Measurements from ENCODE around the gene KDM4C.

KDM4C gene

GRCh38 chr9:7088611-7089010 lies 330.8 kb downstream of the KDM4C start:
- no peak for TF ChIP-seq CTCF (conservative IDR thresholded peaks at IDR 0.05; ENCODE audit: control insufficient read depth, insufficient read depth, low read depth, low read length)
- H3K4me3 ChIP-seq (ENCODE audit: control insufficient read depth, low read depth, low read length): no peak overlapping the region
- no peak for DNase-seq (ENCODE audit: low read depth)

- no peak for DNase-seq (ENCODE audit: low read depth)
- no peak for TF ChIP-seq CTCF (conservative IDR thresholded peaks at IDR 0.05; ENCODE audit: control insufficient read depth, insufficient read depth, low read depth, low read length)
- H3K4me3 ChIP-seq (ENCODE audit: control insufficient read depth, low read depth, low read length): no peak overlapping the region
These were observed 331.8 kb downstream of the KDM4C start for GRCh38 chr9:7089406-7090193.

GRCh38 chr9:7093040-7093439 lies 335.3 kb downstream of the KDM4C start:
- DNase-seq (ENCODE audit: low read depth): no peak
- H3K4me3 ChIP-seq (ENCODE audit: control insufficient read depth, low read depth, low read length): no peak overlapping the region
- TF ChIP-seq CTCF (conservative IDR thresholded peaks at IDR 0.05; ENCODE audit: control insufficient read depth, insufficient read depth, low read depth, low read length): no peak

GRCh38 chr9:7094052-7094451 lies 336.3 kb downstream of the KDM4C start:
- DNase-seq (ENCODE audit: low read depth): peak; percentile 31
- H3K4me3 ChIP-seq (ENCODE audit: control insufficient read depth, low read depth, low read length): no peak overlapping the region
- peak; percentile 41 for TF ChIP-seq CTCF (conservative IDR thresholded peaks at IDR 0.05; ENCODE audit: control insufficient read depth, insufficient read depth, low read depth, low read length)

- no peak for DNase-seq (ENCODE audit: low read depth)
- no peak for TF ChIP-seq CTCF (conservative IDR thresholded peaks at IDR 0.05; ENCODE audit: control insufficient read depth, insufficient read depth, low read depth, low read length)
- no peak overlapping the region for H3K4me3 ChIP-seq (ENCODE audit: control insufficient read depth, low read depth, low read length)
These were observed 336.8 kb downstream of the KDM4C start for GRCh38 chr9:7094576-7094975.

- no peak for TF ChIP-seq CTCF (conservative IDR thresholded peaks at IDR 0.05; ENCODE audit: control insufficient read depth, insufficient read depth, low read depth, low read length)
- no peak for DNase-seq (ENCODE audit: low read depth)
- H3K4me3 ChIP-seq (ENCODE audit: control insufficient read depth, low read depth, low read length): no peak overlapping the region
These were observed 337.3 kb downstream of the KDM4C start for GRCh38 chr9:7095058-7095457.

Measured in fibroblast of mammary gland (primary cell).